GM12874 (cell line): ENCODE data around the gene ADAMTS13.

ENCODE experiments used
- CTCF ChIP-seq: IDR thresholded peaks from 2 replicates; pipeline ENCODE4 v1.5.1; 2011; ENCODE audit warnings: low read depth, mild to moderate bottlenecking, control low read depth, low read length, moderate library complexity; ENCODE audit not compliant: insufficient read depth

The ADAMTS13 gene

GRCh38 chr9:133440874-133441273 is 18.7 kb downstream of the ADAMTS13 start:
- no peak for TF ChIP-seq CTCF

DNA sequence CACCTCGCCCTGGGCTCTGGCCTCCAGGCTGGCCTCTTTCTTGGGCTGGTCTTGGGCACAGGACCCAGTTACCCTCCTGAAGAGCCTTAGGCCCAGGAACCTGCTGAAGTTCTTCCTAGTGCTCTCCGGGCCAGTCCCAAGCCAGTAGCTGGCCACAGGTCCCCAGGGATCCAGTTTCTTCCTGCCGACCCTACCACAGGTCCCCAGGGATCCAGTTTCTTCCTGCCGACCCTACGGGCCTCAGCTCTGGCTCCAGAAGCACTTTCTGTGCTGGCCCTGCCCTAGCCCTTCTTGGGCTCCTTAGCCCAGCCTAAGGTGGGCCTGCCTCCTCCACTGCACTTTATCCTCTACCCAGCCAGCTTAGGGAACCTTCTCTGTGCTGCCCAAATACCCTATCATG is 19.4 kb downstream of the ADAMTS13 start:
- no peak for TF ChIP-seq CTCF

- no peak for TF ChIP-seq CTCF
Measured at GRCh38 chr9:133443248-133443647, 21.1 kb downstream of the ADAMTS13 start.

GRCh38 chr9:133443982-133444381 is 21.8 kb downstream of the ADAMTS13 start:
- TF ChIP-seq CTCF = no peak

DNA sequence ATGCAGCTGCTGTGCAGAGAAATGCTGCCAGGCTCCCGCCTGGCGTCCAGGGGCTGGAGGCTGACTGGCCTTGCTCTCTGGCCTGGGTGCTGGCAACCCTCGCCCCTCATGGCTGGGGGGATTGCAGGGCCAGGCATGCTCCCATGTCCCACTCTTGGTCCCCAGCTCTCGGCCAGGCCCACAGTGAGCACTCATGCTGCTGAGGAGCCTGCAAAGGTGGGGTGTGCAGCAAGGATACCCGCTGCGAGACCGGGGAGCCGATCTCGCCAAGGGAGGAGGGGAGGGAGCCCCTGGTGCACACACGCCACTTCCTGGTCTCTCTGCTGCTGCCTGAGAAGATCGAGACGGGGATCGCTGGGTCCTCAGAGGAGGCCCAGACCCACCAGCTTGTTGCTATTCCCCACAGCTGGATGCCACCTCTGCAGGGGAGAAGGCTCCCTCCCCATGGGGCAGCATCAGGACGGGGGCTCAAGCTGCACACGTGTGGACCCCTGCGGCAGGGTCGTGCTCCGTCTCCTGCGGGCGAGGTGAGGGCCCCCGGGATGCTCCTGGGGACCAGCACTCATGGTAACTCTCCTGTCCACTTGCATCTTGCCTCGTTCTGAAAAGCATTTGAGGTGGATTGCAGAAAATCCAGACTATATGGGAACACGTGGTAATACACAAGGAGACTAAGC is 23.3 kb downstream of the ADAMTS13 start:
- no peak for TF ChIP-seq CTCF

DNA sequence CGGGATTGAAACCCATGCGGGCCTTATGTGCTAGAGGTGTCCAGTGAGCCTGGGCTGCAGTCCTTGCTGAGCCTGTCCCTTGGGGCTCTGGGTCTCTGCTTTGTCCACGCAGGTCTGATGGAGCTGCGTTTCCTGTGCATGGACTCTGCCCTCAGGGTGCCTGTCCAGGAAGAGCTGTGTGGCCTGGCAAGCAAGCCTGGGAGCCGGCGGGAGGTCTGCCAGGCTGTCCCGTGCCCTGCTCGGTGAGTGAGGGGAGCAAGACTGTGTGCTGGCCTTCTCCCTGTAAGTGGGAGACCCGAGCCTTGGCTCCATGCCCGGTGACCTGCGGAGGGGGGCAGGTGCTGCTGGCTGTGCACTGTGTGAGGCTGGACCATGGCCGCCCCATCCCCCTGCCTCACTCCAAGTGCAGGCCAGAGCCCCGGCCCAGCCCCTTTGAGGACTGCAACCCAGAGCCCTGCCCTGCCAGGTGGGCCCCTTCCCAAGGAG is 26.4 kb downstream of the ADAMTS13 start:
- TF ChIP-seq CTCF = no peak

DNA sequence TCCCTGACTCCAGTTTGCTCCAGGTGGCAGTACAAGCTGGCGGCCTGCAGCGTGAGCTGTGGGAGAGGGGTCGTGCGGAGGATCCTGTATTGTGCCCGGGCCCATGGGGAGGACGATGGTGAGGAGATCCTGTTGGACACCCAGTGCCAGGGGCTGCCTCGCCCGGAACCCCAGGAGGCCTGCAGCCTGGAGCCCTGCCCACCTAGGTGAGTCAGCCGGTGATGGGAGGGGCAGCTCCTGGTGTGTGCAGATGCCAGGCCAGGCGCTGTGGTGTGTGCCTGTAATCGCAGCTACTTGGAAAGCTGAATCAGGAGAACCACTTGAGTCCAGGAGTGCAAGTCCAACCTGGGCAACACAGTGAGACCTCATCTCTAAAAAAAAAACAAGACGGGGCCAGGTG is 27.6 kb downstream of the ADAMTS13 start:
- TF ChIP-seq CTCF = no peak
